ENCODE data around the gene LRRN4CL. TPM values are rescaled to one million over a fixed set of nuclear protein-coding genes. Genes with fewer than 3 reads are reported as not detected.
"Not testable (repeated sequence)": the region's sequence is repeated elsewhere in the genome, so short reads cannot be mapped to it uniquely, and the experiment has no call there.

Gene LRRN4CL
- polyA plus RNA-seq, 1 donor from 2014 or later, result not detected

DNA sequence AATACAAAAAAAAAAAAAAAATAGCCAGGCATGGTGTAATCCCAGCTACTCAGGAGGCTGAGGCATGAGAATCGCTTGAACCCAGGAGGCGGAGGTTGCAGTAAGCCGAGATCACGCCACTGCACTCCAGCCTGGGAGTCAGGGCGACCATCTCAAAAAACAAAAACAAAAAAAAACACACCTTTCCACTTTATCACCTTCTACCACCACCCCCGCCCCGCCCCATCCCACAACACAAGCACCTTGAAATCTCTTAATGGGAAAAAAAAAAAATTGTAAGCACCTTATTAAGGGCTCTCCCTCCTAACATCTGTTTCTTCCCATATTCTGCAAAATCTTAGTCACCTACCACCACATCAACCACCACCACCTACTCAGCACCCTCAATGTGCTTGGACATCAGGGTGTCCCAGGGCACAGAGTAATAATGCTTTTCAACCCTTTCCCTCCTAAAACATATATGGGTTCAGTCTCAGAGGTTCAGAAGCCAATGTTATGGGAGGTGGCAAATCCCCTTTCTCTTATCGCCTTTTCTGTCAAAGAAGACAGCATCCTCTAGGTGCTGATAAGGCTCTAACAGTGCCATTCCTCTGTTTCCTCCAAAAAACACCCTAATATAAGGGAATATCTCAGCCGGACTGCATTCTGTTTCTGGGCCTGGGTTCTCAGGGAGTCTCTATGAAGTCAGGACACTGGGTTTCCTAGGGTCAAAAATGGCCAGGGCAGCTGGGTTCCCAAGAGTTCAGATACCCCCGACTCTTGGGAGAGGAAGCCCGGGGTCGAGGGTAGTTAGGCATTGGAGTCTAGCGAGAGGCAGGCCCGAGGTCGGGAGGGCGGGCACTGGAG, 36.9 kb downstream of the LRRN4CL start:
- Mint-ChIP-seq H3K9me3 (no peaks in the 10 kb centered on the region), H3K27ac (peak overlapping the region; percentile 92 to 100 (median 98)), H3K4me1 (peaks cover 11 to 12% (median 11%) of the 10 kb centered on the region in 3 donors), H3K27me3 (no peaks in the 10 kb centered on the region), H3K4me3 (peak overlapping the region; percentile 91 to 99 (median 96)), H3K36me3 (no peaks in the 10 kb centered on the region)

DNA sequence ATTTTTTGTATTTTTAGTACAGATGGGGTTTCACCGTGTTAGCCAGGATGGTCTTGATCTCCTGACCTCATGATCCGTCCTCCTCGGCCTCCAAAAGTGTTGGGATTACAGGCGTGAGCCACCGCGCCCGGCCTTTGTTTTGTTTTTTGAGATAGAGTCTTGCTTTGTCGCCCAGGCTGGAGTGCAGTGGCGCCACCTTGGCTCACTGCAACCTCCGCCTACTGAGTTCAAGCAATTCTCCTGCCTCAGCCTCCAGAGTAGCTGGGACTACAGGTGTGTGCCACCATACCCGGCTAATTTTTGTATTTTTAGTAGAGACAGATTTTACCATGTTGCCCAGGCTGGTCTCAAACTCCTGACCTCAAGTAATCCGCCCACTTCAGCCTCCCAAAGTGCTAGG, 39.0 kb downstream of the LRRN4CL start:
- H3K27ac Mint-ChIP-seq, H3K36me3 Mint-ChIP-seq: not testable (repeated sequence)

DNA sequence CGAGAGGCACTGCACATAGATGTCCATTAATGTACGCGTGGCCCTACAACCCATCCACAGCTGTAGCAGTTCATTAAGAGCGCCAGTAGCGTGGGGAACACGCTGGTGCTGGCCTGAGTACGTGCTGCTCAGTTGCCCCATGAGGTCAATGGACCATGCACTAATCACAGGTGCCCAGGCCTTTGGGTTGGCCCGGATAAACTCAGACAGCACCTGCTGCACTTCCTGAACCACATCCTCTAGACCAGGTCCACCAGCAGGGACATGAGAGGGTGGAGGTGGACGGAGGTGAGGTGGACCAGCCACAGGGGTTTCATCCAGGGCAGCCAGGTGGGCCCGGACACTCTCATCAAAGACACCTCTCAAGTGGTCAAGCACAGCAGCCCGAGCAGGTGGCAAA, 39.8 kb downstream of the LRRN4CL start:
- Mint-ChIP-seq H3K27me3 (no peaks in the 10 kb centered on the region), H3K36me3 (no peaks in the 10 kb centered on the region), H3K4me3 (peak overlapping the region in 2 of 4 donors; percentile 68 to 72), H3K9me3 (no peaks in the 10 kb centered on the region), H3K4me1 (peaks cover 17 to 22% (median 18%) of the 10 kb centered on the region in 3 donors), H3K27ac (peak overlapping the region in 1 of 3 donors; percentile 64)

More for the DNA sequence above, 39.0 kb downstream of the LRRN4CL start:
- peaks cover 15 to 18% (median 17%) of the 10 kb centered on the region in 3 donors for H3K4me1 Mint-ChIP-seq
- H3K9me3 Mint-ChIP-seq, H3K27me3 Mint-ChIP-seq: not testable (repeated sequence)
- peak overlapping the region in 1 of 4 donors; percentile 66 for H3K4me3 Mint-ChIP-seq

GRCh38 chr11:62648967-62649364, 40.4 kb downstream of the LRRN4CL start:
- Mint-ChIP-seq H3K27ac (peak overlapping the region in 2 of 3 donors; percentile 39 to 64), H3K36me3 (no peaks in the 10 kb centered on the region), H3K27me3 (no peaks in the 10 kb centered on the region), H3K9me3 (no peaks in the 10 kb centered on the region), H3K4me1 (peaks cover 17 to 21% (median 18%) of the 10 kb centered on the region in 3 donors), H3K4me3 (peak overlapping the region in 2 of 4 donors; percentile 68 to 72)

- no peaks in the 10 kb centered on the region for H3K36me3 Mint-ChIP-seq
- peaks cover 15 to 21% (median 18%) of the 10 kb centered on the region in 3 donors for H3K4me1 Mint-ChIP-seq
- H3K4me3 Mint-ChIP-seq, result peak overlapping the region in 1 of 4 donors; percentile 72
- H3K27ac Mint-ChIP-seq, result peak overlapping the region in 1 of 3 donors; percentile 68
- no peaks in the 10 kb centered on the region for H3K9me3 Mint-ChIP-seq
- no peaks in the 10 kb centered on the region for H3K27me3 Mint-ChIP-seq
Measured at GRCh38 chr11:62648185-62648966, 41.0 kb downstream of the LRRN4CL start.

DNA sequence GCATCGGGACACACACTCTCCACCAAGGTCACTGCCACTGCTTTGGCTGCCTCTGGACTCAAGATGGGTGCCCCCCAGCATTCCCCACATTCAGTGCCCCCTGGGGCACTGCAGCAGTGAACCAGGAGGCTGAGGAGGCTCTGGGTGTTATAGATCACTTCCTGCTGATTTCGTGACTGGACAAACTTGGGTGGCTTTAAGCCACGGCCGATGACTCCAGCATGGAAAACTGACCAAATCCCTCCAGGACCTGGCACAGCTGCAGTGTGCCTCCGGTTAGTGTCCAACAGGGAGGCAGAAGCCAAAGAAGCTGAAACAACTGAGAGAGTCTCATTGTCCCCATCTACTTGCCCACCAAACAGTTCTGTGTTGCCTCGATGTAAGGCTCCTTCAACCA, 41.7 kb downstream of the LRRN4CL start:
- H3K9me3 Mint-ChIP-seq, result no peaks in the 10 kb centered on the region
- peak overlapping the region in 1 of 3 donors; percentile 68 for H3K27ac Mint-ChIP-seq
- no peaks in the 10 kb centered on the region for H3K36me3 Mint-ChIP-seq
- no peaks in the 10 kb centered on the region for H3K27me3 Mint-ChIP-seq
- H3K4me1 Mint-ChIP-seq, result peaks cover 10 to 20% (median 17%) of the 10 kb centered on the region in 3 donors
- H3K4me3 Mint-ChIP-seq, result peak overlapping the region in 1 of 4 donors; percentile 33

DNA sequence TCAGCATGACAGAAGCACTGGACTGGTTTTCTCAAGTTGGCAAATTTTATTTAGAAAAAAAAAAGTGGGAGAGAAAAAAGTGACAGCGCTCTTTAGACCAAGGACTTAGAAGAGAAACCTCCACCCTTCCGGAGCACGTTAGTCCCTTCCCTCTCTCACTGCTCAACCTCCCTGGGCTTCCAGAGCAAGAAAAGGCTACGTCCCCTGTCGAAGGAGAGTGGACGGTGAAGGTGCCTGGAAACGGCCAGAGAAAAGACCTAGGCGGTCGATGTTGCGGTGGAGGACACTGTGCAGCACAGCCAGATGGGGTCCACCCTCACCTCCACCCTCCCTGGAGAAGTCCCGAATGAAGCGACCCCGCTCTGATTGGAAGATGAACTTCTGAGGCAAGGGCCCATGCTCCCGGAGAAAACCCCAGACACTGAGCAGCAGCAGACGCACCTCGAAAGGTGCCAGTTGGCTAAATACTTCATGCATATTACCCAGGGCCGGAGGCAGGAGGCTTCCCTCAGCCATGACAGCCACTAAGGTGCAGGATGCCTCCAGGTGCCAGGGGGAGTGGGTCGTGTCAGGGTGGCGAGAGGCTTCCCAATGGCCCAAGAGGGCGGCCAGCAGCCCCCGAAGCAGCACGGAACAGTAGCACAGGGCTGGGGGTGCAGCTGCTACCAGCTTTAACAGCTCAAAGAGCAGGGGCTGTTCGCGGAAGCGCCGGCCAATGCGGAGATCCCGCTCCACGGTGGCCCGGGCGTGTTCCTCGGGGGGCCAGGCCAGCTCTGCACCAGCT, 42.3 kb downstream of the LRRN4CL start:
- Mint-ChIP-seq H3K27me3 (no peaks in the 10 kb centered on the region), H3K9me3 (no peaks in the 10 kb centered on the region), H3K27ac (peak overlapping the region; percentile 75 to 97 (median 97)), H3K36me3 (no peaks in the 10 kb centered on the region), H3K4me3 (peak overlapping the region; percentile 88 to 97 (median 94)), H3K4me1 (peaks cover 6 to 16% (median 13%) of the 10 kb centered on the region in 3 donors)

DNA sequence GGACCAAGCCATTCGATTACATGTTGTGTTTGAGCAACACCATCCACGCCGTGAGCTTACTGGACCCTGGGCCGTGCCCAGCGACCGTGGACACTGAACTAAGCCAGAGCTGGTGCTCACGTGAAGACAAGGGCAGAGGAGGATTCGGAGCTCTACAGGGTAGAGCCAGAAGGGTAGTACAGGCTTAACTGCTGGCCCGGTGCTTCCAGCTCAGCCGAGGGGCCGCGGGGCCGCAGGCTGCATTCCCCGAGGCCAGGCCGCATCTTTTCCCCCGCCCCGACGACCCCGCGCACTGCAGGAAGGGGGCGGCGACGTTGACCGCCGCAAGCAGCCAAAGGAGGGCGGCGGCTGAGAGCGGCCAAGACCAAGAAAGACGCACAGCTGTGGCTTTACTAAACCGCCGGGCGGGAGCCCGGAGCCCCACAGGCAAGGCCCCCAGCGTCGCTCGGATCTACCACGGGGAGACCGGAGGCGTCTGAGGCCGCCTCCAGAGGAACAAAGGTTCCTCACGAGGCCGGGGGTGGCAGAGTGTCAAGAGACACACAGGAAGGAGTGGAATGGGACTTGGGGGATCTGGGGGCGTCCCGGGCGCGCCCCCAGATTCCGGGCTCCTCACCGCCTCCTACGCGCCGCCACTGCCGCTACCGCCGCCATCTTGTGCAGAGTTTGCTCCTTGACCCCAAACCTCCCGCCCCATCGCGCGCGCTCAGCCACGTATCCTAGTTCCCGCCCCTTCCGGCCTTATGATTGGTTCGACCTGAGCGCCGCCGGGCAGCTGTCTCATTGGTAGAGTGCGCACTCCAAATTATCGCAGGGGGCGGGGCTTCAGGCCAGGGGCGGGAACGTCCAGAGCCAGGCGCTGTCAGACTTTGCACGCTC, 43.1 kb downstream of the LRRN4CL start, which contains the start of gene GANAB:
GANAB (minus strand) TSS at position 668 of the 879 bp plus-strand sequence; CDS start at position 654, 14 bp downstream.
- Mint-ChIP-seq H3K9me3 (no peaks in the 10 kb centered on the region), H3K4me1 (peaks cover 6 to 16% (median 11%) of the 10 kb centered on the region in 3 donors), H3K27me3 (no peaks in the 10 kb centered on the region), H3K36me3 (no peaks in the 10 kb centered on the region), H3K27ac (peak within 1 kb of the TSS; percentile 89 to 97 (median 97)), H3K4me3 (peak within 1 kb of the TSS; percentile 88 to 97 (median 94))

GRCh38 chr11:62645671-62645945, 43.7 kb downstream of the LRRN4CL start:
- no peaks in the 10 kb centered on the region for H3K36me3 Mint-ChIP-seq

GRCh38 chr11:62644220-62644619, 45.1 kb downstream of the LRRN4CL start:
- Mint-ChIP-seq H3K27me3 (no peaks in the 10 kb centered on the region), H3K27ac (peak overlapping the region in 1 of 3 donors; percentile 78), H3K4me3 (peak overlapping the region in 3 of 4 donors; percentile 58 to 88 (median 58)), H3K4me1 (peaks cover 6 to 22% (median 15%) of the 10 kb centered on the region in 3 donors), H3K9me3 (no peaks in the 10 kb centered on the region), H3K36me3 (no peaks in the 10 kb centered on the region)

More at GRCh38 chr11:62645671-62645945, 43.7 kb downstream of the LRRN4CL start:
- H3K27ac Mint-ChIP-seq, result peak overlapping the region; percentile 89 to 97 (median 97)
- no peaks in the 10 kb centered on the region for H3K9me3 Mint-ChIP-seq
- H3K27me3 Mint-ChIP-seq, result no peaks in the 10 kb centered on the region
- H3K4me3 Mint-ChIP-seq, result peak overlapping the region; percentile 88 to 97 (median 94)
- peaks cover 6 to 18% (median 13%) of the 10 kb centered on the region in 3 donors for H3K4me1 Mint-ChIP-seq

Other genes with a start within 250 kb of the LRRN4CL start
- 107 TPM for gene AHNAK, start 142.7 kb downstream of the LRRN4CL start, polyA plus RNA-seq
- gene EEF1G, start 115.6 kb downstream of the LRRN4CL start, polyA plus RNA-seq, result 1,657 TPM
- gene TUT1, start 98.0 kb downstream of the LRRN4CL start, polyA plus RNA-seq, result 19.2 TPM
- 32.9 TPM for gene MTA2, start 87.7 kb downstream of the LRRN4CL start, polyA plus RNA-seq
- 13.8 TPM for gene EML3, start 76.8 kb downstream of the LRRN4CL start, polyA plus RNA-seq
- 0.19 TPM for gene ROM1, start 76.3 kb downstream of the LRRN4CL start, polyA plus RNA-seq
- 36.1 TPM for gene B3GAT3, start 67.5 kb downstream of the LRRN4CL start, polyA plus RNA-seq
- 112 TPM for gene GANAB, start 42.9 kb downstream of the LRRN4CL start, polyA plus RNA-seq
- 30.9 TPM for gene INTS5, start 36.2 kb downstream of the LRRN4CL start, polyA plus RNA-seq
- 96.3 TPM for gene C11orf98, start 24.3 kb downstream of the LRRN4CL start, polyA plus RNA-seq
- gene CSKMT, start 24.2 kb downstream of the LRRN4CL start, polyA plus RNA-seq, result 6.3 TPM
- 13.7 TPM for gene UQCC3, start 17.9 kb downstream of the LRRN4CL start, polyA plus RNA-seq
- 6.2 TPM for gene LBHD1, start 17.3 kb downstream of the LRRN4CL start, polyA plus RNA-seq
- 228 TPM for gene UBXN1, start 10.5 kb downstream of the LRRN4CL start, polyA plus RNA-seq
- gene BSCL2, start 17.9 kb upstream of the LRRN4CL start, polyA plus RNA-seq, result 48.2 TPM
- 13.3 TPM for gene GNG3, start 18.1 kb upstream of the LRRN4CL start, polyA plus RNA-seq
- 2.8 TPM for gene HNRNPUL2, start 37.9 kb upstream of the LRRN4CL start, polyA plus RNA-seq
- 35.0 TPM for gene TTC9C, start 39.0 kb upstream of the LRRN4CL start, polyA plus RNA-seq
- gene ZBTB3, start 64.6 kb upstream of the LRRN4CL start, polyA plus RNA-seq, result 5.0 TPM
- 202 TPM for gene POLR2G, start 72.0 kb upstream of the LRRN4CL start, polyA plus RNA-seq
- gene TAF6L, start 81.9 kb upstream of the LRRN4CL start, polyA plus RNA-seq, result 12.2 TPM
- gene TMEM179B, start 97.9 kb upstream of the LRRN4CL start, polyA plus RNA-seq, result 101 TPM
- gene TMEM223, start 102.5 kb upstream of the LRRN4CL start, polyA plus RNA-seq, result 39.1 TPM
- gene NXF1, start 115.9 kb upstream of the LRRN4CL start, polyA plus RNA-seq, result 67.6 TPM
- 39.8 TPM for gene STX5, start 142.5 kb upstream of the LRRN4CL start, polyA plus RNA-seq
- gene TEX54, start 143.3 kb upstream of the LRRN4CL start, polyA plus RNA-seq, result not detected
- 57.5 TPM for gene WDR74, start 150.1 kb upstream of the LRRN4CL start, polyA plus RNA-seq
- 111 TPM for gene SLC3A2, start 191.4 kb upstream of the LRRN4CL start, polyA plus RNA-seq
- gene CHRM1, start 231.8 kb upstream of the LRRN4CL start, polyA plus RNA-seq, result not detected

All from IgD-negative memory B cell (primary cell).